GM10266 (cell line): ENCODE measurements around the gene FANCF.
A peak's percentile ranks its signal among the peaks of the same experiment; 100 is the strongest.

Experiments used
- DNase-seq: peaks from one replicate; pipeline ENCODE4 v3.0.0; 2012; ENCODE audit errors: extremely low spot score
- CTCF ChIP-seq: IDR thresholded peaks from 2 replicates; pipeline ENCODE4 v1.5.1; 2012; ENCODE audit warnings: mild to moderate bottlenecking, low read depth; ENCODE audit not compliant: control insufficient read depth, insufficient read depth; ENCODE audit errors: missing control alignments

The FANCF gene

GRCh38 chr11:22625448-22626287 lies at the start of gene FANCF:
TSS of gene FANCF (minus strand) at chr11:22625823. CDS start at chr11:22625810, 13 bp downstream.
- DNase-seq = peak; percentile 90
- TF ChIP-seq CTCF = no peak

- DNase-seq = no peak
- no peak for TF ChIP-seq CTCF
These were observed 49.1 kb upstream of the FANCF start for GRCh38 chr11:22674470-22675439.

- no peak for DNase-seq
- TF ChIP-seq CTCF = no peak
These were observed 46.1 kb upstream of the FANCF start for GRCh38 chr11:22671751-22672150.

GRCh38 chr11:22670830-22671229 lies 45.2 kb upstream of the FANCF start:
- DNase-seq = peak; percentile 44
- peak; percentile 53 for TF ChIP-seq CTCF

- TF ChIP-seq CTCF = no peak
- DNase-seq = no peak
These were observed 43.7 kb upstream of the FANCF start for GRCh38 chr11:22669368-22669767.

- DNase-seq = no peak
- no peak for TF ChIP-seq CTCF
These were observed 42.6 kb upstream of the FANCF start for GRCh38 chr11:22668005-22668796.
